ENCODE measurements around the gene KRT73. TPM values are rescaled to one million over a fixed set of nuclear protein-coding genes. Genes with fewer than 3 reads are reported as not detected.

Gene KRT73
- total and polyA plus RNA-seq, 2 experiments from 2014 or later: not detected

- TF ChIP-seq ZNF462 (CRISPR knock-in tag; IDR thresholded peaks at IDR 0.05): no peak
- TF ChIP-seq NANOG (IDR thresholded peaks at IDR 0.05; ENCODE audit: borderline replicate concordance): no peak
- TF ChIP-seq CTCF (conservative IDR thresholded peaks at IDR 0.05; ENCODE audit: low read depth in 2 of 2): no peak
- no peak for TF ChIP-seq POLR2AphosphoS5 (IDR thresholded peaks at IDR 0.05; ENCODE audit: low read depth)
- no peak for TF ChIP-seq CREB1 (CRISPR knock-in tag; IDR thresholded peaks at IDR 0.05; ENCODE audit: low read depth)
- TF ChIP-seq EZH2 (IDR thresholded peaks at IDR 0.05; ENCODE audit: low read depth, unreplicated experiment): no peak
- no peak for TF ChIP-seq JUNB (IDR thresholded peaks at IDR 0.05; ENCODE audit: unreplicated experiment)
- no peak for TF ChIP-seq ZNF114 (CRISPR knock-in tag; IDR thresholded peaks at IDR 0.05)
- no peak for TF ChIP-seq EZH2phosphoT487 (IDR thresholded peaks at IDR 0.05; ENCODE audit: unreplicated experiment)
Measured at GRCh38 chr12:52643233-52644077, 25.1 kb upstream of the KRT73 start (continued).

Measured in GM23338 (cell line).